GM12872 (cell line): ENCODE data around the gene USP9X.

ENCODE experiments used
- TF ChIP-seq, protein P1 (sequence below): IDR thresholded peaks from 3 replicates; pipeline ENCODE4 v1.5.1; 2011; ENCODE audit warnings: low read depth, mild to moderate bottlenecking, low read length, moderate library complexity; ENCODE audit not compliant: insufficient read depth

Gene USP9X

GRCh38 chrX:41050359-41050758, 34.9 kb upstream of the USP9X start:
- TF ChIP-seq, protein P1, sequence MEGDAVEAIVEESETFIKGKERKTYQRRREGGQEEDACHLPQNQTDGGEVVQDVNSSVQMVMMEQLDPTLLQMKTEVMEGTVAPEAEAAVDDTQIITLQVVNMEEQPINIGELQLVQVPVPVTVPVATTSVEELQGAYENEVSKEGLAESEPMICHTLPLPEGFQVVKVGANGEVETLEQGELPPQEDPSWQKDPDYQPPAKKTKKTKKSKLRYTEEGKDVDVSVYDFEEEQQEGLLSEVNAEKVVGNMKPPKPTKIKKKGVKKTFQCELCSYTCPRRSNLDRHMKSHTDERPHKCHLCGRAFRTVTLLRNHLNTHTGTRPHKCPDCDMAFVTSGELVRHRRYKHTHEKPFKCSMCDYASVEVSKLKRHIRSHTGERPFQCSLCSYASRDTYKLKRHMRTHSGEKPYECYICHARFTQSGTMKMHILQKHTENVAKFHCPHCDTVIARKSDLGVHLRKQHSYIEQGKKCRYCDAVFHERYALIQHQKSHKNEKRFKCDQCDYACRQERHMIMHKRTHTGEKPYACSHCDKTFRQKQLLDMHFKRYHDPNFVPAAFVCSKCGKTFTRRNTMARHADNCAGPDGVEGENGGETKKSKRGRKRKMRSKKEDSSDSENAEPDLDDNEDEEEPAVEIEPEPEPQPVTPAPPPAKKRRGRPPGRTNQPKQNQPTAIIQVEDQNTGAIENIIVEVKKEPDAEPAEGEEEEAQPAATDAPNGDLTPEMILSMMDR = no peak

DNA sequence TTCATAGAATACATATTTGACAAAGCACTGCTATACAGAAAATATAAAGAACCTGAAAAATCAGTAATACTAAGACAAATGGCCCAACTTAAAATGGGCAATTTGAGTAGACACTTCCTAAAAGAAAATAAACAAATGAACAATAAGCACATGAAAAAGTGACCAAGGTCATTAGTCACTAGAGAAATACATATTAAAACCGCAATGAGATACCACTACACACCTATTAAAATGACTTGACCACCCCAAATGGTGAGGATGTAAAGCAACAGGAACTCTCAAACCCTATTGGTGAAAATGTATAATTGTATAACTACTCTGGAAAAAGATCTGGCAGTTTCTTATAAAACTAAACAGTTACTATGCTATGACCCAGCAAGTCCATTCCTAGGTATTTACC, 34.0 kb upstream of the USP9X start:
- TF ChIP-seq, protein P1 = no peak

GRCh38 chrX:41055740-41056139, 29.5 kb upstream of the USP9X start:
- TF ChIP-seq, protein P1 = no peak

- TF ChIP-seq, protein P1 = no peak
Measured at GRCh38 chrX:41064018-41064417, 21.2 kb upstream of the USP9X start.

GRCh38 chrX:41066391-41066790, 18.9 kb upstream of the USP9X start:
- TF ChIP-seq, protein P1 = no peak

- TF ChIP-seq, protein P1 = no peak
Measured at GRCh38 chrX:41066969-41067368, 18.3 kb upstream of the USP9X start.

DNA sequence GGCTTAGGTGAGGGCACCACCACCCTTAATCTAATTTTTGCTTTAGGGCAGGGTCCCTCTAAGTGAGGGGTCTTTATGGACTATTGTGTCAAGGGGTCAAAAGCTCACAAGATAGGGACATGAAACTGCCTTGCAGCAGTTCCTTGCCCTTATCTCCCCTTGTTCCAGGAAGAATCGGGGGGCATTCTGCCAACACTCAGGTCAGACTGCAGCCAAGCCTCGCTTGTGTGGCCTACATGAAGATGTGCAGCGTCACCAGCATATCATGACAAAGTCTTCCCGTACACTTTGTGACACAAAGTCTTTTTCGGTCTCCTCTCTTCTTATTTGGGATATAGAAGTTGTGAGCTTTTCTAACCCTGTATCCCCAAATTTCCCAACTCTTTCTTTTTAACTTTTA, 17.5 kb upstream of the USP9X start:
- TF ChIP-seq, protein P1 = no peak

DNA sequence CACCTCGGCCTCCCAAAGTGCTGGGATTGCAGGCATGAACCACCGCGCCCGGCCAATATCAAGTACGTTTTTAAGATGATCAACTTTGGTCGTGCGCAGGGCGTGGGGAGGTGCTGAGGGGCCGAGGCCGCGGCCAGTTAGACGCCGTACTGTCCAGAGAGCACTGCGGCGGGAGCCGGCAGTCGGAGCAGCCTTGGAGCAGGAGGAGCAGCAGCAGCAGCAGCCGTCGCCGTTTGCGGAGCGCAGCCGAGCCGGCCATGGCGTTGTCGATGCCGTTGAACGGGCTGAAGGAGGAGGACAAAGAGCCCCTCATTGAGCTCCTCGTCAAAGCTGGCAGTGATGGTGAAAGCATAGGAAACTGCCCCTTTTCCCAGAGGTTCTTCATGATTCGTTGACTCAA, 8.5 kb upstream of the USP9X start:
- TF ChIP-seq, protein P1 = no peak
